ENCODE measurements around the gene SIRPA. TPM values are rescaled to one million over a fixed set of nuclear protein-coding genes. Genes with fewer than 3 reads are reported as not detected.

Gene SIRPA
- total RNA-seq, 1 experiment from 2014 or later = 8.9 TPM

GRCh38 chr20:1961374-1961773 is 66.2 kb downstream of the SIRPA start (continued):
- TF ChIP-seq ZNF281 (CRISPR knock-in tag; IDR thresholded peaks at IDR 0.05) (no peak), ZNF532 (CRISPR knock-in tag; IDR thresholded peaks at IDR 0.05; ENCODE audit: borderline replicate concordance) (no peak), SOX15 (CRISPR knock-in tag; IDR thresholded peaks at IDR 0.05) (no peak), TCF7 (CRISPR knock-in tag; IDR thresholded peaks at IDR 0.05; ENCODE audit: low read depth) (no peak), ZMAT4 (CRISPR knock-in tag; IDR thresholded peaks at IDR 0.05) (no peak)

- no peaks in the 10 kb centered on the region for H3K36me3 Mint-ChIP-seq
- CTCF ChIA-PET = interaction anchor here (0.8 to 3.7 kb wide), 8 partner anchors 8 to 243 kb away, joined by 3 to 51 read pairs (median 8); no protein-coding TSS in a partner anchor
- H3K27ac Mint-ChIP-seq = no peak overlapping the region
- H3K27me3 Mint-ChIP-seq (ENCODE audit: low read depth) = peaks cover 22% of the 10 kb centered on the region
- H3K4me1 Mint-ChIP-seq = peaks cover 36% of the 10 kb centered on the region
- DNase-seq (ENCODE audit: low spot score) (no peak), ATAC-seq (no peak)
- H3K9me3 Mint-ChIP-seq = 0 out of 2 replicates have a peak, but pooled peaks cover 5% of the 10 kb centered on the region
- TF ChIP-seq SMAD3 (CRISPR knock-in tag; IDR thresholded peaks at IDR 0.05; ENCODE audit: borderline replicate concordance) (no peak), TEAD1 (CRISPR knock-in tag; IDR thresholded peaks at IDR 0.05) (no peak), ZNF671 (CRISPR knock-in tag; IDR thresholded peaks at IDR 0.05) (no peak), FOXK1 (CRISPR knock-in tag; IDR thresholded peaks at IDR 0.05) (no peak), ETV6 (CRISPR knock-in tag; IDR thresholded peaks at IDR 0.05) (no peak), GRHL2 (CRISPR knock-in tag; IDR thresholded peaks at IDR 0.05; ENCODE audit: insufficient replicate concordance, severe bottlenecking) (no peak)
- H3K4me3 Mint-ChIP-seq = no peak overlapping the region
- POLR2A ChIA-PET = no interaction called here
These were observed 68.9 kb downstream of the SIRPA start for GRCh38 chr20:1964061-1964460.

GRCh38 chr20:1964659-1965405 is 69.6 kb downstream of the SIRPA start:
- ChIA-PET POLR2A (interaction anchor here (1.5 kb wide), 1 partner anchor 18 kb away, joined by 7 read pairs; no protein-coding TSS in a partner anchor), CTCF (interaction anchor here (0.8 to 3.7 kb wide), 18 partner anchors 9 to 243 kb away, joined by 3 to 54 read pairs (median 6); no protein-coding TSS in a partner anchor)
- peaks cover 22% of the 10 kb centered on the region for H3K27me3 Mint-ChIP-seq (ENCODE audit: low read depth)
- no peaks in the 10 kb centered on the region for H3K36me3 Mint-ChIP-seq
- peak overlapping the region; percentile 58 for H3K4me3 Mint-ChIP-seq
- H3K9me3 Mint-ChIP-seq = 0 out of 2 replicates have a peak, but pooled peaks cover 5% of the 10 kb centered on the region
- peak; percentile 31 for ATAC-seq
- DNase-seq (ENCODE audit: low spot score) = no peak
- H3K27ac Mint-ChIP-seq = peak overlapping the region; percentile 76
- TF ChIP-seq HMGA2 (CRISPR knock-in tag; IDR thresholded peaks at IDR 0.05) (no peak), ZNF423 (CRISPR knock-in tag; IDR thresholded peaks at IDR 0.05) (no peak), RELA (CRISPR knock-in tag; IDR thresholded peaks at IDR 0.05; ENCODE audit: borderline replicate concordance) (no peak), IRF2 (CRISPR knock-in tag; IDR thresholded peaks at IDR 0.05; ENCODE audit: borderline replicate concordance, low read depth) (no peak), MYBL2 (CRISPR knock-in tag; IDR thresholded peaks at IDR 0.05) (no peak), ETV6 (CRISPR knock-in tag; IDR thresholded peaks at IDR 0.05) (no peak)
- peaks cover 36% of the 10 kb centered on the region for H3K4me1 Mint-ChIP-seq
